Activated naive CD4-positive, alpha-beta T cell treated with anti-CD3 and anti-CD28 coated beads, Interleukin-2, amount 50 U/mL, for 24 hours (primary cell): ENCODE data around the gene OOSP4A.

Experiments
- H3K27ac Mint-ChIP-seq: one replicate; pipeline ENCODE4 v1.8.0; 2021; ENCODE audit warnings: mild to moderate bottlenecking, mixed read lengths
- H3K27me3 Mint-ChIP-seq: one replicate; pipeline ENCODE4 v1.8.0; 2021; ENCODE audit warnings: mixed read lengths
- H3K36me3 Mint-ChIP-seq: one replicate; pipeline ENCODE4 v1.8.0; 2021; ENCODE audit warnings: mixed read lengths
- H3K4me1 Mint-ChIP-seq: one replicate; pipeline ENCODE4 v1.8.0; 2021; ENCODE audit warnings: mixed read lengths
- H3K4me3 Mint-ChIP-seq: one replicate; pipeline ENCODE4 v1.8.0; 2021; ENCODE audit warnings: mild to moderate bottlenecking, mixed read lengths
- H3K9me3 Mint-ChIP-seq: one replicate; pipeline ENCODE4 v1.8.0; 2021; ENCODE audit warnings: mixed read lengths

The OOSP4A gene

DNA sequence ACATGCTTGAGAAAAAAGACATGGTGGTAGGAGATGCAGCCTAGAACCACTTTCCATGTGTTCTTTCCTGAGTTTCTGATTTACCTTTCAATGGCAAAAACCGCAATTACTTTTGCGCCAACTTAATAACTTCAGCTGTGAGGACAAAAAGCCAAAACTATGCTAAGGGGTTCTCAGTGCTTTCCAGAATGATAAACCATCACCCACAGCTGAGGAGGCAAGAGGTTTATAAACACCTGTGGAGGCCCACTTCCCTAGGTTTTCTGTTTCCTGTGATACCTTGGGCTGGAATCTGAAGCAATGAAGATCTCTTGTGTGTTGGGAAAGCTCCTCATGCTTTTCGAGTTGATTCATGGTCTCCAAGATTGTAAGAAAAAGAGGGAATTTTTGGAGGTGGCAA lies at the start of gene OOSP4A:
Gene OOSP4A (plus strand): TSS at position 301 of the 400 bp plus-strand sequence. CDS start 0 bp downstream, at position 301.
- Mint-ChIP-seq H3K36me3 (no peaks in the 10 kb centered on the region), H3K4me1 (no peaks in the 10 kb centered on the region), H3K27ac (no peak within 1 kb of the TSS), H3K9me3 (no peaks in the 10 kb centered on the region), H3K4me3 (no peak within 1 kb of the TSS), H3K27me3 (peaks cover 4% of the 10 kb centered on the region)

- Mint-ChIP-seq H3K9me3 (peaks cover 10% of the 10 kb centered on the region), H3K36me3 (peaks cover 8% of the 10 kb centered on the region), H3K4me1 (no peaks in the 10 kb centered on the region), H3K27me3 (peaks cover 6% of the 10 kb centered on the region), H3K27ac (no peak overlapping the region), H3K4me3 (no peak overlapping the region)
These were observed 45.4 kb upstream of the OOSP4A start for GRCh38 chr11:59918480-59918879.

- Mint-ChIP-seq H3K9me3 (peaks cover 10% of the 10 kb centered on the region), H3K36me3 (peaks cover 8% of the 10 kb centered on the region), H3K4me1 (no peaks in the 10 kb centered on the region), H3K27me3 (peaks cover 4% of the 10 kb centered on the region), H3K4me3 (no peak overlapping the region), H3K27ac (no peak overlapping the region)
These were observed 44.7 kb upstream of the OOSP4A start for GRCh38 chr11:59918987-59919589.

- Mint-ChIP-seq H3K4me3 (no peak overlapping the region), H3K27ac (no peak overlapping the region), H3K36me3 (peaks cover 7% of the 10 kb centered on the region), H3K9me3 (peaks cover 22% of the 10 kb centered on the region), H3K27me3 (peaks cover 4% of the 10 kb centered on the region), H3K4me1 (no peaks in the 10 kb centered on the region)
These were observed 40.0 kb upstream of the OOSP4A start for GRCh38 chr11:59923813-59924212.

DNA sequence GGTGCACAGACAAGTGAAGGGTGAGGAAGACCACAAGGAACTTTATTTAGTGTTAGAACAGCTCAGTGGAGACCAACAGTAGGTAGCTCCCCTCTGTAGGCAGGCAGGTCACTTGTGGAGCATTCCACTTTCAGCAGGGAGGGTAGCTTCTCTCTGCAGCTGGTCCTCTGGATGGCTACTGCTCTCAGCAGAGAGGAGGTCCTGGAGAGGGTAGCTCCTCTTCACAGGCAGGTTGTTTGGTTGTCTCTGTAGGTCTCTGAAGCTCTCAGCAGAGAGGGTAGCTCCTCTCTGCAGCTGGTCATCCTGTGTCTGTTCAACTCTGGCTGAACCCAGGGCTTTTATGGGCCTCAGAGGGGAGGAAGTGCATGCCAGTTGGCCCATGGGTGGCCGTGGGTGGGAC lies 32.1 kb upstream of the OOSP4A start:
- no peaks in the 10 kb centered on the region for H3K4me1 Mint-ChIP-seq
- H3K36me3 Mint-ChIP-seq: no peaks in the 10 kb centered on the region
- H3K9me3 Mint-ChIP-seq: peaks cover 18% of the 10 kb centered on the region
- H3K4me3 Mint-ChIP-seq: no peak overlapping the region
- no peak overlapping the region for H3K27ac Mint-ChIP-seq
- peaks cover 2% of the 10 kb centered on the region for H3K27me3 Mint-ChIP-seq

GRCh38 chr11:59938132-59938531 lies 25.7 kb upstream of the OOSP4A start, which contains the start of gene OOSP1:
Gene OOSP1, plus strand, starts transcription at chr11:59938432. Its CDS starts 23 bp downstream, at chr11:59938455.
- Mint-ChIP-seq H3K4me3 (no peak within 1 kb of the TSS), H3K36me3 (no peaks in the 10 kb centered on the region), H3K9me3 (no peaks in the 10 kb centered on the region), H3K27ac (no peak within 1 kb of the TSS), H3K4me1 (no peaks in the 10 kb centered on the region), H3K27me3 (peaks cover 14% of the 10 kb centered on the region)

- no peak overlapping the region for H3K4me3 Mint-ChIP-seq
- H3K4me1 Mint-ChIP-seq: no peaks in the 10 kb centered on the region
- peaks cover 16% of the 10 kb centered on the region for H3K27me3 Mint-ChIP-seq
- no peak overlapping the region for H3K27ac Mint-ChIP-seq
- H3K9me3 Mint-ChIP-seq: no peaks in the 10 kb centered on the region
- H3K36me3 Mint-ChIP-seq: no peaks in the 10 kb centered on the region
These were observed 25.1 kb upstream of the OOSP4A start for GRCh38 chr11:59938718-59939117.

- Mint-ChIP-seq H3K36me3 (no peaks in the 10 kb centered on the region), H3K9me3 (no peaks in the 10 kb centered on the region), H3K27me3 (peaks cover 14% of the 10 kb centered on the region), H3K27ac (no peak overlapping the region), H3K4me3 (no peak overlapping the region), H3K4me1 (no peaks in the 10 kb centered on the region)
These were observed 24.4 kb upstream of the OOSP4A start for GRCh38 chr11:59939482-59939881.

DNA sequence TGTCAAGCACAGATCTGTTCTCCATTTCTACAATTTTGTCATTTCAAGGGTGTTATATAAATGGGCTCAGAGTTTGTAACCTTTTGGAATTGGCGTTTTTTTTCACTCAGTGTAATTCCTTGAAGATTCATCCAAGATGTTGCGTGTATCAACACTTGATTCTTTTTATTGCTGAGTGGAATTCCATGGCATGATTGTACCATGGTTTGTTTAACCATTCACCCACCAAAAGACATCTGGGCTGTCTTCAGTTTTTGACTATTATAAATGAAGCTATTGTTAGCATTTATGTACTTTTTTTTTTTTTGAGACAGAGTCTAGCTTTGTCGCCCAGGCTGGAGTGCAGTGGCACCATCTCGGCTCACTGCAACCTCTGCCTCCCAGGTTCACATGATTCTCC lies 22.7 kb upstream of the OOSP4A start:
- Mint-ChIP-seq H3K9me3 (no peaks in the 10 kb centered on the region), H3K36me3 (no peaks in the 10 kb centered on the region), H3K27me3 (peaks cover 14% of the 10 kb centered on the region), H3K27ac (no peak overlapping the region), H3K4me1 (no peaks in the 10 kb centered on the region), H3K4me3 (no peak overlapping the region)

DNA sequence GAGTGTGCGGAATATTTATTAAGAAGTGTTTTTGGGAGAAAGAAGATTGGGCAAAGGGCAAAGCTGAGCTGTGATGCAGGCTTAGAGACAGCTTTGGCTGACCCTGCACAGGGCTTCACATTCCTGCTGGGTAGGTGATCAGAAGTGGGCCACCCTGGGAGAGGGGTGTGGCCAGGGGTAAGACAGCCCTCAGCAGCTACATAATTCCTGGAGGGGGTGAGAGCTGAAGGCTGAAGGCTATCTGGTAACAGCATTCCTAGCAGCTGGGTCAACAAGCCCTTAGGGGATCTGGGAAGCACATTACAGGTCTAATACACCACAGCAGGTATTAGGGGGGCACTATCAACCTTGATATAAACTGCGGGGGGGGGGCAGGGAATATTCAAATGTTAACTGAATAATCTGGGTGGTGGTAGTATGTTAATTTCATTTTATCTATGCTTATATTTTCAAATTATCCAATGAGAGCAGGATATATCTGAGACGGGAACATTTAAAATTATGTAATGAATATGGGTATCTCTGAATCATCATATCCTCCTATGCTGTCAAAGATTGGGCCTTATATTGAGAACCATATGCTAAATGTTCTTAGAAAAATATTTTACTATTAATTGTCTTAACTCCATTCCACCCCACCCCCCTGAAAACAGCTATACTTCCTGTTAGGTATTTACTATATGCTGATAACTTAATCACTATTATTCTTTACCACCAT lies 19.7 kb upstream of the OOSP4A start:
- peaks cover 14% of the 10 kb centered on the region for H3K27me3 Mint-ChIP-seq

DNA sequence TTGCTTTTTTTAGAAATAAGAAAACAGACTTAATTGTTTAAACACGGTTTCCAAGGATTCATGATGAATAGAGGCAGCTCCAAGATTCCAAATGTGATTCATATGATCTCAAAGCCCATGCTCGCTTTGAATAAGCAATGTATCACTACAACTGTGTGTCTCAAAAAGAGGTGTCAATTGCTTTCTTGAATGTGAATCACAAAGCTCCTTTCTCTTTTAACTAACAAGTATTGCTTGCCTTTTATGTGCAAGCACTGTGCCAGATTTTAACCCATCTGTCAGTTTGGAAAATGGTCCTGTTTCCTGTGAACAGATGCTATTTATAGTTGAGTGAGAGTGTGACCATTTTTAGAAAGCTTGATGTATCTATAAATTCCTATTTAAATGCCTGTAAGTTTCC lies 19.1 kb upstream of the OOSP4A start:
- Mint-ChIP-seq H3K27ac (no peak overlapping the region), H3K27me3 (peaks cover 14% of the 10 kb centered on the region), H3K9me3 (no peaks in the 10 kb centered on the region), H3K4me1 (no peaks in the 10 kb centered on the region), H3K4me3 (no peak overlapping the region), H3K36me3 (no peaks in the 10 kb centered on the region)

More for the DNA sequence above, 19.7 kb upstream of the OOSP4A start:
- H3K27ac Mint-ChIP-seq: no peak overlapping the region
- H3K36me3 Mint-ChIP-seq: no peaks in the 10 kb centered on the region
- no peaks in the 10 kb centered on the region for H3K9me3 Mint-ChIP-seq
- H3K4me3 Mint-ChIP-seq: no peak overlapping the region
- H3K4me1 Mint-ChIP-seq: no peaks in the 10 kb centered on the region

DNA sequence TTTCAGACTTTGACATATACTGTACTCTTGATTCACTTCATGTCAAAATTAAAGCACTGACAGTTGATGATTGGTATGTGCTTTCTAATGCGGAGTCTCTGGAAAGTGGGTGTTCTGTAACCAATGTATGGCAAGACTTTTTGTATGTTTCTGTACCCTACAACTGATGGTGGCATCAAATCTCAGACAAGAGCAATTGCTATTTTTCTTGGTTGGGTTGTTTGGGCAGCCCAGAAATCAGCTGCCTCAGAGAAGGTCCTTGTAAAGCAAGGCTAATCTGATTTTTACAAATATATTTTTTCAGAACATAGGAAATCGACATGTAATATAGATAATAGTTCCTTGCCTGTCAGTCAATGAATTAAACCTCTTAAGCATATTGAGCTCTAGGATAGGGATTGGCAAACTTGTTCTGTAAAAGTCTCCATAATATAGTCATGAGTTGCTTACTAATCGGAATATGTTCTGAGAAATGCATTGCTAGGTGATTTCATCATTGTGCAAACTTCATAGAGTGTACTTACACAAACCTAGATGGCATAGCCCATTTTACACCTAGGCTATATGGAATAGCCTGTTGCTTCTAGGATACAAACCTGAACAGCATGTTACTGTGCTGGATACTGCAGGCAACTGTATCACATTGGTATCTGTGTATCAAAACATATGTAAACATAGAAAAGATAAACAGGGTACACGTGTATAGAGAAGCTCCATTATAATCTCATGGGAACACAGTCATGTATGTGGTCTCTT lies 10.2 kb upstream of the OOSP4A start:
- Mint-ChIP-seq H3K27ac (no peak overlapping the region), H3K4me1 (no peaks in the 10 kb centered on the region), H3K27me3 (peaks cover 8% of the 10 kb centered on the region), H3K9me3 (no peaks in the 10 kb centered on the region), H3K4me3 (no peak overlapping the region), H3K36me3 (no peaks in the 10 kb centered on the region)

- Mint-ChIP-seq H3K36me3 (no peaks in the 10 kb centered on the region), H3K9me3 (no peaks in the 10 kb centered on the region), H3K27ac (no peak overlapping the region), H3K27me3 (peaks cover 9% of the 10 kb centered on the region), H3K4me3 (no peak overlapping the region), H3K4me1 (no peaks in the 10 kb centered on the region)
These were observed 9.5 kb upstream of the OOSP4A start for GRCh38 chr11:59954219-59954847.

- Mint-ChIP-seq H3K4me3 (no peak overlapping the region), H3K27me3 (peaks cover 5% of the 10 kb centered on the region), H3K36me3 (no peaks in the 10 kb centered on the region), H3K27ac (no peak overlapping the region), H3K4me1 (no peaks in the 10 kb centered on the region), H3K9me3 (no peaks in the 10 kb centered on the region)
These were observed 6.7 kb upstream of the OOSP4A start for GRCh38 chr11:59957094-59957493.

- H3K4me1 Mint-ChIP-seq: no peaks in the 10 kb centered on the region
- H3K4me3 Mint-ChIP-seq: no peak overlapping the region
- H3K9me3 Mint-ChIP-seq: no peaks in the 10 kb centered on the region
- no peaks in the 10 kb centered on the region for H3K36me3 Mint-ChIP-seq
- peaks cover 9% of the 10 kb centered on the region for H3K27me3 Mint-ChIP-seq
- no peak overlapping the region for H3K27ac Mint-ChIP-seq
These were observed 3.1 kb upstream of the OOSP4A start for GRCh38 chr11:59960502-59961381.
